Uterus (tissue), 4 donors: ENCODE measurements around the gene DAB2. TPM values are rescaled to one million over a fixed set of nuclear protein-coding genes. Genes with fewer than 3 reads are reported as not detected.

Source experiments
- DNase-seq, 2 donors: peaks; one replicate each; pipeline ENCODE4 v3.0.0-alpha.2; 2019 to 2020
- H3K27ac ChIP-seq, 2 donors: fragments of 200-600 bp; sonication (generic); 1 replicate in 1 of 2; 2 replicates in 1 of 2; pipeline ENCODE4 v1.5.1; 2016 to 2018
- H3K27me3 ChIP-seq, 2 donors: fragments of 200-600 bp; sonication (generic); one replicate each; pipeline ENCODE4 v1.5.1; 2018 to 2019; ENCODE audit warnings: control low read depth in 1 of 2
- H3K36me3 ChIP-seq, 2 donors: fragments of 200-600 bp; sonication (generic); one replicate each; pipeline ENCODE4 v1.5.1; 2019; ENCODE audit warnings: control low read depth in 1 of 2
- H3K4me1 ChIP-seq, 2 donors: fragments of 200-600 bp; sonication (generic); one replicate each; pipeline ENCODE4 v1.5.1; 2018 to 2019; ENCODE audit warnings: control low read depth in 1 of 2
- H3K4me3 ChIP-seq, 2 donors: fragments of 200-600 bp; sonication (generic); 1 replicate in 1 of 2; 2 replicates in 1 of 2; pipeline ENCODE4 v1.5.1; 2018 to 2019; ENCODE audit warnings: mild to moderate bottlenecking in 1 of 2
- H3K9me3 ChIP-seq, 2 donors: fragments of 200-600 bp; sonication (generic); one replicate each; pipeline ENCODE4 v1.5.1; 2019; ENCODE audit warnings: control low read depth in 1 of 2
- CTCF ChIP-seq, 4 experiments: fragments of 200-600 bp in 2 of 4; fragments of 450-650 bp in 2 of 4; sonication (generic) in 2 of 4; IDR thresholded peaks; one replicate each; pipeline ENCODE4 v1.5.1; 2016 to 2019; ENCODE audit warnings: antibody characterized with exemption in 4 of 4, mild to moderate bottlenecking in 2 of 4, moderate library complexity in 1 of 4
- POLR2A ChIP-seq, 2 donors: fragments of 450-650 bp; IDR thresholded peaks; one replicate each; pipeline ENCODE4 v1.6.1; 2016; ENCODE audit warnings: antibody characterized with exemption in 2 of 2, mild to moderate bottlenecking in 1 of 2, moderate library complexity in 1 of 2
- intact Hi-C: fragments of 100-400 bp; cut with DNase I; formaldehyde crosslinking; loops from one replicate; pipeline ENCODE4 v1.15.1; 2023; ENCODE audit warnings: low total_unique reads
- total RNA-seq, 4 donors: library from RNA; depleted of rRNA in 3 of 4; stranded (reverse); fragments of >200 nt in 3 of 4; gene quantifications; one replicate each; pipeline versions ENCODE4 v1.1.0 to v1.2.4, GENCODE V29; 2014 to 2023
- donor health status: DM: yes; HTN: yes; CAD: no.

DAB2 gene
- total RNA-seq, 4 donors from 2014 or later: 23.1 to 80.1 (median 56.7) TPM

DNA sequence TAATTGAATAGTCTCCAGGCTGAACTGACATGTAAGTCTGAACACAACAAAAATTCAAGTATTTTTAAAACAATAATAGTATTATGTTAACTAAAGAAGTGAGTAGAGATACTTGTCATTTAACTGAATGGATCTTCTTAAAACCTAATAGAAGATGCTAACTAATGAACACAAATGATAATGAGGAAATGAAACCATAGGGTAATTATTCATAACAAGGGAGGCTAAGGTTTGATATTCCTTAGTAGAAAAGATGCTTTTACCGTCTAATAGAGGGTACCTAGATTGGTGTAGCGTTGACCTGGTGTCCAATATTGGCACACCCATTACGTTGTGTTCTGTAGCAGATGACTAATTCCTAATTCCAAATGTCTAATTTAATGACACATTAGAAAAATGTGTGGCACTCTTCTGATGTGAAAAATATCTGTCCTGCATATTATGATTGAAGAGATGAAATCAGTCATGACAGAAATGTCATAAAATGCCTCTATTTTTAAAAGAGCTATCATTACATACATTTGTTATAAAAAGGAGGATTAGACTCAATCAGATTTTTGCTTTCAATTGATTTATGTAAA is 14.9 kb upstream of the DAB2 start:
- TF ChIP-seq POLR2A (IDR thresholded peaks at IDR 0.05): no peak
- no peak for TF ChIP-seq CTCF (IDR thresholded peaks at IDR 0.05)
- Histone ChIP-seq H3K4me1 (no peaks in the 10 kb centered on the region), H3K27ac (no peak overlapping the region), H3K9me3 (no peaks in the 10 kb centered on the region), H3K27me3 (no peaks in the 10 kb centered on the region), H3K36me3 (no peaks in the 10 kb centered on the region), H3K4me3 (no peak overlapping the region)
- intact Hi-C loops: no loop called here
- DNase-seq: no peak

DNA sequence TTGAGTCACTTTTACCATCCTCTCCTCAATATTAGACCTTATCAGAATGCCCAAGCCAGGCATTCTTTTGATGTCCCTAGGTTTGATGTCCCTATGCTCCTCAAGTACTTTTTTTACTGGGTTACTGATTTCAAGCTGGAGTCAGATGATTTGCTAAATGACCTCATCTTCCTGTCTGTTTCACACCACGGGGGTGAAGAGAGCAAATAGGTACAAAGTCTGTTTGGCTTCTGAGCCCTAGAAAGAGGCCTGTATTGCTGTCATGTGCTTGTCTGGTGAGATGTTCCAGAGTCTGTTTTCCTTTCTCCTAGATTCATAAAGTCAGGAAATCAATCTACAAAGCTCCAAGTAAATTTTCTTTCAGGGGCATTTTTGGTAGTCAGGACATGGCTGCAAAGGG is 12.7 kb upstream of the DAB2 start:
- intact Hi-C loops: no loop called here
- Histone ChIP-seq H3K4me3 (no peak overlapping the region), H3K4me1 (no peaks in the 10 kb centered on the region), H3K36me3 (no peaks in the 10 kb centered on the region), H3K27me3 (no peaks in the 10 kb centered on the region), H3K9me3 (no peaks in the 10 kb centered on the region), H3K27ac (no peak overlapping the region)
- no peak for TF ChIP-seq POLR2A (IDR thresholded peaks at IDR 0.05)
- no peak for TF ChIP-seq CTCF (IDR thresholded peaks at IDR 0.05)
- no peak for DNase-seq

GRCh38 chr5:39433848-39434247 is 9.1 kb upstream of the DAB2 start:
- no peaks in the 10 kb centered on the region for H3K27me3 ChIP-seq
- no peak for DNase-seq
- no peaks in the 10 kb centered on the region for H3K4me1 ChIP-seq
- TF ChIP-seq POLR2A (IDR thresholded peaks at IDR 0.05) (no peak), CTCF (IDR thresholded peaks at IDR 0.05) (no peak)
- H3K9me3 ChIP-seq: no peaks in the 10 kb centered on the region
- H3K27ac ChIP-seq: no peak overlapping the region
- H3K4me3 ChIP-seq: no peak overlapping the region
- intact Hi-C loops: no loop called here
- no peaks in the 10 kb centered on the region for H3K36me3 ChIP-seq

DNA sequence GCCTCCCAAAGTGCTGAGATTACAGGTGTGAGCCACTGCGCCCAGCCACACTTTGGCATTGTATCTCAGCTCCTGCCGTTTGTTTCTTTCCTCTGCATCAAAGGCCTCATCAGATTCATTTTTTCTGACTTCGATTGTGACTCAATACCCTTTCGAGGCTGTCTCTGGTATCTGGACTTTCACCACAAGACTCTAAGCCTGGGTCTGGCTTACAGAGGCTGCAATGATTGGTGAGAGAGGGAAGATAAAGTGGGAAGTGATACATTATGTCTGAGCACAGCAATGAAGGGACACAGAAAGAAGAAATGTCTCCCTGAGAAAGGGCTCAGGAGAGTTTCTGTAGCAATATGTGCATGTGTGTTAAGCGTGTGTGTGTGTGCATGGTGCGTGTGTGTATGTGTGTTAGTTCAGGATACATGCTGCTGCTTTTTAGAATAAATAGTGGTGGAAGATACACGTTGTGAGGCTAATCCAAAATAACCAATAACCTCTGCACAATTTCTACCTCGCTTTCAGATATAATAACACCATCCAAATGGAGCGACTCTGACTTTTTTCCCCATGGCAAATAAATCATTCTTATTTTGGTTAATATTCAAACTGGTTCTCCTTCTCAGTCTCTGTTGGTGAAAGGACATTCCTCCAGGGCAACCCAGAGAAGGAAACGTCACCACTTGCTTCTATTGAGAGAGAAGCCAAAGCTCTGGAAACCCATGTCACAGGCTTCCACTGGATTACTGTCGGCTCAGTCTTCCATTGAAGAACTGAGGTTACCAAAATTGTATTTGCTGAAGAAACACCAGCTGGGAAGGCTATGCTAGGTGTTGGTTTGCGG is 8.1 kb upstream of the DAB2 start:
- no peaks in the 10 kb centered on the region for H3K36me3 ChIP-seq
- H3K4me3 ChIP-seq: no peak overlapping the region
- DNase-seq: no peak
- H3K27ac ChIP-seq: no peak overlapping the region
- H3K9me3 ChIP-seq: no peaks in the 10 kb centered on the region
- H3K4me1 ChIP-seq: no peaks in the 10 kb centered on the region
- H3K27me3 ChIP-seq: no peaks in the 10 kb centered on the region
- no peak for TF ChIP-seq CTCF (IDR thresholded peaks at IDR 0.05)
- TF ChIP-seq POLR2A (IDR thresholded peaks at IDR 0.05): no peak
- intact Hi-C loops: no loop called here

- no peaks in the 10 kb centered on the region for H3K4me1 ChIP-seq
- TF ChIP-seq CTCF (IDR thresholded peaks at IDR 0.05): no peak
- TF ChIP-seq POLR2A (IDR thresholded peaks at IDR 0.05): no peak
- DNase-seq: no peak
- H3K27ac ChIP-seq: no peak overlapping the region
- H3K4me3 ChIP-seq: no peak overlapping the region
- intact Hi-C loops: no loop called here
- no peaks in the 10 kb centered on the region for H3K9me3 ChIP-seq
- H3K27me3 ChIP-seq: no peaks in the 10 kb centered on the region
- H3K36me3 ChIP-seq: no peaks in the 10 kb centered on the region
Measured at GRCh38 chr5:39430461-39430860, 5.7 kb upstream of the DAB2 start.
